ENCODE results near the gene SOX8.

The SOX8 gene

GRCh38 chr16:987906-988305, 6.3 kb downstream of the SOX8 start:
- TF ChIP-seq CTCF (IDR thresholded peaks at IDR 0.05): no peak
- Histone ChIP-seq H3K4me3 (no peak overlapping the region), H3K27ac (peak overlapping the region in 1 of 2 donors; percentile 7)
- no peak for DNase-seq (ENCODE audit: low spot score)

DNA sequence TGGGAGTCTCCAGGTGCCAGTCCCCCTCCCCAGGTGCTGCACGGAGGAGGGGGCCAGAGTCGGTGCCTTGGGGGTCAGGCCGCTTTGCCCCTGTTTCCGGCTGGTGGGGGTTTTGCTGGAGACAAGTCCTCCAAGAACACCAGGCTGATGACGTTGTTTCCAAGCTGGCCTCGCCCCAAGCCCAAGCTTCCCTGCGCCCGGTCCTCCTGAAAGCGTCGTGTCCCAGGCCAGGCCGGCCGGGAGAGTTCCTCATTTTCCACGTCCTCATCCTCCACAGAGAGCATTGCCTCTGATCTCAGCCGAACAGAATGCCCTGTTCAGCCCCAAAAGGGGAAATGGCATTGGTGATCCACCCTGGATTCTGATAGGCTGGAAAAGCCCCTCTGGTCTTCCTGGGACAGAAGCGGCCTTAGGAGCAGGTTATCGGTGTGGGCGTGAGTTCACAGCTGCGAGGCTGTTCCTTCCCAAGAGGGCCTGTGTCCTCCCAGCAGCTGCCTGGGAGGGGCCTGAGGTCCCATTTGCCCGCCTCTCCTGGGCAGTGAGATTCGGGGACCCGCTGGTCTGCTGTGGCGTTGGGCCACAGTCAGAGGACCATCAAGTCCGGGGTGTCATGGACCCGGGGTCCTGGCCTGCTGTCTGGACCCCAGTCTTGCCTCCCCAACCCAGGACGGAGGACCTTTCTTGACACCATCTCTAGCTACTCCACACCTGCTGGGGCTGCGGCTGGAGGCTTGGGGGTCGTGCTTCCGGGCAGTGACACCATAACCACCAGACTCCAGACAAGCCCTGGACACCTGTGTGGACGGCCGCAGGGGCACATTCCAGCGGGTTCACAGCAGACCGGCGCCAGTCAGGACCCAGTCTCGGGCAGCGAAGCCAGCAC, 7.1 kb downstream of the SOX8 start:
- DNase-seq (ENCODE audit: low spot score): no peak
- TF ChIP-seq CTCF (IDR thresholded peaks at IDR 0.05): no peak
- Histone ChIP-seq H3K27ac (peak overlapping the region in 1 of 2 donors; percentile 7), H3K4me3 (no peak overlapping the region)

DNA sequence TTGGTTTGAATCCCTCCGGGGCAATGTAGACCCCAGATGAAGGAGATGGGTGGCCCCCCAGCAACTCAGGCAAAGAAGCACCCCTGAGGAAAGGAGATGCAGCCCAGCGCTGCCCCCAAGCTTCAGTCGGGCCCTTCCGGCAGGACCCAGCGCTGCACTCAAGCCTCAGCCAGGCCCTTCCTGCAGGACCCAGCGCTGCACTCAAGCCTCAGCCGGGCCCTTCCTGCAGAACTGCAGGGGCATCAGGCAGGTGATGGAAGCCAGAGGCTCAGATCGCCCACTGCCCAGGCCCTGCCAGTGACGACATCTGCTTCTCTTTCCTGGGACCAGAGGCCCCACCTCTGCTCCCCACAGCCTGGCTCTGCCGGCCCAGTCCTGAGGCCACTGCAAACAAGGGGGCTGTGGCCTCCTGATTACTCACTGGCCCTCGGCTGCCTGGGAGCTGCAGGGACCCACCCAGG, 7.8 kb downstream of the SOX8 start:
- Histone ChIP-seq H3K27ac (no peak overlapping the region), H3K4me3 (no peak overlapping the region)
- no peak for DNase-seq (ENCODE audit: low spot score)
- no peak for TF ChIP-seq CTCF (IDR thresholded peaks at IDR 0.05)

DNA sequence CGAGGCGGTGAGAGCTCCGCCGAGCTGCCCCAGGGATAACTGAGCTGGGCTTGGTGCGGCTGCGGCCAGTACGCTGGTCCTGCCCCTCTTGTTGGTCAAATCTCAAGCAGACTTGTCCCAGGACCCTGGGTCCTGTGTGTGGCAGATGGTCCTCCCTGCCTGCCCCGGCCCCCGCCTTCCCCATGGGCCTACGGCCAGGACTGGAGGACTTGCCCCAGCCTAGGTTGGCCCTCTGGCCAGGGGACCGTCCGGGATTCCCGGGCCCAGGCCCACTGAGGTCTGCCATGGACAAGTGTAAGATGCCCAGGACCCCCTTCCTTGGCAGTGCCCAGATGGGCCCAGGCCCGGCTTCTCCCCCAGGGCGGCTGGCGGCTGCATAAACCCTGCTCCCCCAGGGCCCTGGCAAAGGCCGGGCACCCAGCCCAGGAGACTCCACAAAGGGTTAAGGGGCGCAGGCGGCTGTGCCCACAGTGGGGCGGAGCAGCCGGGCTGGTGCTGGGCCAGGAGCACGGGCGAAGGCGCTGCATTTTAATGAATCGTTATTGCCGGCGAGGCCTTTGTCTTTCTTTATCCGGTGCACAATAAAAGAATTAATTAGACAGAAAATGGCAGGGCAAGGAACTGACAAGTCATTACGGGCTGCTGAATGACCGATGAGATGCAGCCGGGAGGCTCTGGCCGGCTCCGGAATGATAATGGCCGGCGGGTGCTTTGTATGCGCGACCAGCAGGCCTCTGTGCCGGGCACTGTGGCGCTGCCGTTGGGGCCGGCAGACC, 9.1 kb downstream of the SOX8 start:
- no peak for TF ChIP-seq CTCF (IDR thresholded peaks at IDR 0.05)
- H3K4me3 ChIP-seq: no peak overlapping the region
- no peak for DNase-seq (ENCODE audit: low spot score)

DNA sequence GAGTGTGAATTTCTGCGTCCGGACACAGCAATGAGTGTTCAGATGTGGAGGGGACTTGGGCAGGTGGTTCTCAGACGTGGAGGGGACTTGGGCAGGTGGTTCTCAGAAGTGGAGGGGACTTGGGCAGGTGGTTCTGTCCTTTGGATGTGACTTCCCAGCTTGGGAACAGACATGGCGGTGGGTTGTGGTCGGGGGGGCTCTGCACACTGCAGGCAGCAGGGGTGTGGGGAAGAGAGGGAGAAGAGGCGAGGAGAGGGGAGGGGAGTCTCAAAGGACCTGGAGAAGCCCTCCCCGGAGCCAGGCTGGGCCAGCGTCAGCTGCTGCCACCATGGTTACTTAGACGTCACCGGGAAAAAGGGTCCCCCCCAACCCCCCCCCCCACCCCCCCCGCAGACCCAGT, 9.8 kb downstream of the SOX8 start:
- Histone ChIP-seq H3K27ac (no peak overlapping the region), H3K4me3 (no peak overlapping the region)
- TF ChIP-seq CTCF (IDR thresholded peaks at IDR 0.05): no peak
- DNase-seq (ENCODE audit: low spot score): no peak

More for the DNA sequence above, 9.1 kb downstream of the SOX8 start:
- H3K27ac ChIP-seq: no peak overlapping the region

- H3K4me3 ChIP-seq: no peak overlapping the region
- TF ChIP-seq CTCF (IDR thresholded peaks at IDR 0.05): no peak
- no peak for DNase-seq (ENCODE audit: low spot score)
- no peak overlapping the region for H3K27ac ChIP-seq
These were observed 10.2 kb downstream of the SOX8 start for GRCh38 chr16:991773-992172.
